ENCODE measurements around the gene SYS1. TPM values are rescaled to one million over a fixed set of nuclear protein-coding genes. Genes with fewer than 3 reads are reported as not detected.

SYS1 gene
- total RNA-seq, 1 donor from 2014 or later, result 25.2 TPM

DNA sequence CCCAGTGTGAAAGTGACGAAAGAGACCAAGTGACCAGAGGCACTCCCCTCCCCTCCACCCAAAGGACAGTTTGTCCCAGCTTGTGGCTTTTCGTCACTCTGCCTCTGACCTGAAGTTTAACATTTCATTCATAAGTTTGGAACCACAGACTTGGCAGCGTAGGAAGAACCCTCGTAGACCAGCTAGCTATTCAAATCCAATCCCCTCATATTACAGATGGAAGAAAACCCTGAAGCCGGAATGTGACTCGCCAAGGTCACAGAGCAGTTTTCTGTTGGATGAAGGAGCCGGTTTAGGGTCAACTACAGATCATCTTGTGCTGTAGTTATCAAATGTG, 3.9 kb upstream of the SYS1 start:
- no peak for TF ChIP-seq EZH2 (IDR thresholded peaks at IDR 0.05; ENCODE audit: insufficient read depth, low read length)
- no peak for TF ChIP-seq CTCF (IDR thresholded peaks at IDR 0.05; ENCODE audit: insufficient read depth, low read depth, low read length)
- no peaks in the 10 kb centered on the region for H3K27me3 Mint-ChIP-seq (ENCODE audit: low read depth, unreplicated experiment)
- H3K27me3 ChIP-seq (ENCODE audit: insufficient read depth, low read length), result no peaks in the 10 kb centered on the region
- peaks cover 9% of the 10 kb centered on the region for H3K79me2 ChIP-seq (ENCODE audit: insufficient read depth, low read length)
- no peaks in the 10 kb centered on the region for H3K9me3 ChIP-seq (ENCODE audit: insufficient read depth, low read depth, low read length)
- H3K4me1 Mint-ChIP-seq (ENCODE audit: low read depth, unreplicated experiment), result peaks cover 48% of the 10 kb centered on the region
- H3K27ac Mint-ChIP-seq (ENCODE audit: unreplicated experiment), result no peak overlapping the region
- FAIRE-seq, result no peak
- H3K36me3 ChIP-seq (ENCODE audit: insufficient read depth, low read length), result no peaks in the 10 kb centered on the region
- no peak overlapping the region for H2AFZ ChIP-seq (ENCODE audit: low read depth, low read length)
- H3K4me1 ChIP-seq (ENCODE audit: insufficient read depth, low read length), result peaks cover 64% of the 10 kb centered on the region
- DNase-seq (ENCODE audit: low read depth), result peak; percentile 79
- H3K4me2 ChIP-seq (ENCODE audit: low read length), result peak overlapping the region; percentile 69
- H3K9me3 Mint-ChIP-seq (ENCODE audit: unreplicated experiment), result no peaks in the 10 kb centered on the region
- H4K20me1 ChIP-seq (ENCODE audit: insufficient read depth, low read length), result peaks cover 6% of the 10 kb centered on the region
- no peak overlapping the region for H3K4me3 Mint-ChIP-seq (ENCODE audit: unreplicated experiment)
- H3K27ac ChIP-seq (ENCODE audit: low read depth, low read length), result peak overlapping the region; percentile 59
- peak overlapping the region; percentile 4 for H3K4me3 ChIP-seq (ENCODE audit: insufficient read depth, low read depth, low read length)
- peak overlapping the region; percentile 30 for H3K9ac ChIP-seq (ENCODE audit: low read length)
- no peaks in the 10 kb centered on the region for H3K36me3 Mint-ChIP-seq (ENCODE audit: low read depth, unreplicated experiment)

DNA sequence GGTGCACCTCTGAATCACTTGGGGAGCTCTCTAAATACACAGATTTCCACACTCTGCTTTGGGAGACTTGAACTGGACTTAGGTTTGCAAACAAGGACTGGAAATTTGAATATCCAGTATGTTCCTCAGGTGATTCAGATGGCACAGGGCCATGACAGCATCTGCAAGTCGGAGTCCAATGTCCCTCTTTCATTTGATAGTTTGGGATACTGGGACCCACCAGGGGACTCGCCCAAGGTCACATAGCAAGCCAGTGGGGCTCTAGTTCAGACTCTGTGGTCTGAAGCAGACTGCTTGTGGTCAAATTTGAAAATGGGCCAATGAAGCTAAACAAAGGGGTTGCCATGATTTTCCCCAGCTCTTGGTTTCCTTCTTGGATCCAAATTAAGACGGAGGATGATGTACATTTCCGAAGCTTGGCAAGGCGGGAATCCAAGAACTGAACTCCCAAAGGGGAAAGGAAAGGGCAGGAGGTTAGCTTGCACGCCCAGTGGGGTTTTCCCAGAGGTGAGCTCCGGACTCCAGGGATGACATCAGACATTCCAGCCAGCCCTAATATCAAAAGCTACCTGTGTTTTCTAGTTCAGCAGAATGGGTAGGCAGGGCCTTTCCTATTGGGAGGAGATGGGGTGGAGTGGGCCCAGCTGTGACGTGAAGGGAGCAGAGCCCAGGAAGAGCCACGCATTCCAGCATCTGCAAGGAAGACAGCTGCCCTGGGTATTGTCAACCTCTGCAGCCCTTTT, 3.4 kb upstream of the SYS1 start:
- no peaks in the 10 kb centered on the region for H3K36me3 Mint-ChIP-seq (ENCODE audit: low read depth, unreplicated experiment)

More for the DNA sequence above, 3.4 kb upstream of the SYS1 start:
- peak overlapping the region; percentile 59 for H3K27ac ChIP-seq (ENCODE audit: low read depth, low read length)
- Mint-ChIP-seq H3K27ac (ENCODE audit: unreplicated experiment) (no peak overlapping the region), H3K9me3 (ENCODE audit: unreplicated experiment) (no peaks in the 10 kb centered on the region), H3K4me1 (ENCODE audit: low read depth, unreplicated experiment) (peaks cover 42% of the 10 kb centered on the region), H3K27me3 (ENCODE audit: low read depth, unreplicated experiment) (no peaks in the 10 kb centered on the region), H3K4me3 (ENCODE audit: unreplicated experiment) (no peak overlapping the region)
- no peaks in the 10 kb centered on the region for H3K36me3 ChIP-seq (ENCODE audit: insufficient read depth, low read length)
- peaks cover 60% of the 10 kb centered on the region for H3K4me1 ChIP-seq (ENCODE audit: insufficient read depth, low read length)
- H3K9me3 ChIP-seq (ENCODE audit: insufficient read depth, low read depth, low read length), result no peaks in the 10 kb centered on the region
- TF ChIP-seq EZH2 (IDR thresholded peaks at IDR 0.05; ENCODE audit: insufficient read depth, low read length) (no peak), CTCF (IDR thresholded peaks at IDR 0.05; ENCODE audit: insufficient read depth, low read depth, low read length) (no peak)
- peak overlapping the region; percentile 69 for H3K4me2 ChIP-seq (ENCODE audit: low read length)
- peak overlapping the region; percentile 30 for H3K9ac ChIP-seq (ENCODE audit: low read length)
- FAIRE-seq (no peak), DNase-seq (ENCODE audit: low read depth) (peak; percentile 79)
- no peak overlapping the region for H3K4me3 ChIP-seq (ENCODE audit: insufficient read depth, low read depth, low read length)
- peak overlapping the region; percentile 19 for H2AFZ ChIP-seq (ENCODE audit: low read depth, low read length)
- H3K27me3 ChIP-seq (ENCODE audit: insufficient read depth, low read length), result no peaks in the 10 kb centered on the region
- peaks cover 11% of the 10 kb centered on the region for H3K79me2 ChIP-seq (ENCODE audit: insufficient read depth, low read length)
- peaks cover 8% of the 10 kb centered on the region for H4K20me1 ChIP-seq (ENCODE audit: insufficient read depth, low read length)
